ENCODE measurements around the gene RICTOR. TPM values are rescaled to one million over a fixed set of nuclear protein-coding genes. Genes with fewer than 3 reads are reported as not detected.

RICTOR gene
- total and polyA plus RNA-seq, 9 of the 15 experiments (the other 6 are each of a cell fraction or from before 2014, with no cell fraction given): 13.9 to 46.6 (median 22.6) TPM

DNA sequence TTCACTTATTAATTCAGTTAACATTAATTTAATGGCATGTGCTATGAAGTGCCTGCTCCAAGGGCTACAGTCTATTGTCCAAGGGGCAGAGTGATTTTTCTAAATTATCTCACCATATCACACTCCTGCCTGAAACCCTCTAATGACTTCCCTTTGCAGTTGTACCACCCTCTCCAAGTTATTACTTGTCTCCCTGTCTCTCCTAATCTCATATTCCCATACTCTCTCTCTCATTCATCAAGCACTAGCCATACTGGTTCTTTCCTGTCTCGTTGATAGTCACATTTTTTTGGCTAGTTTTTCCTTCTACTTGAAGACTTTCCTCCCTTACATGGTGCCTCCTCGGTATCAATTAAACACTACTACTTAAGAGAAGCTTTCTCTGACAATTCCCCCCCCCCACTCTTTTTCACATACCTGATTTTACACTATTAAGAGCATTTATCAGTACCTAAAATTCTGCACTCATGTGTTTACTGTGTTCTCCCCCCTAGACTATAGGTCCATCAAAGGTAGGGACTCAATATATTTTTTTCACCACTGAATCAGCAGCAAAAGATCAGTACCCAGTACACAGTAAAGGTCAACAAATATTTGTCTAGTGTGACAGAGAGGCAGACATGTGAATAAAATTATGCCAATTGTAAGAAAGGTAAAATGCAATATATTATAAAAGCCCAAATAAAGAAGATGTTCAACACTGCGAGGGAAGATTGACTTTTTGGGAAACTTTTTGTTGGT lies 19.0 kb downstream of the RICTOR start (continued):
- TF ChIP-seq ZNF318 (IDR thresholded peaks at IDR 0.05; ENCODE audit: borderline replicate concordance in 1 of 2, low read depth in 1 of 2): no peak
- no peak for TF ChIP-seq FOSL1 (tag; conservative IDR thresholded peaks at IDR 0.05)
- TF ChIP-seq ARID1B (IDR thresholded peaks at IDR 0.05): peak; percentile 59
- TF ChIP-seq, protein P1, sequence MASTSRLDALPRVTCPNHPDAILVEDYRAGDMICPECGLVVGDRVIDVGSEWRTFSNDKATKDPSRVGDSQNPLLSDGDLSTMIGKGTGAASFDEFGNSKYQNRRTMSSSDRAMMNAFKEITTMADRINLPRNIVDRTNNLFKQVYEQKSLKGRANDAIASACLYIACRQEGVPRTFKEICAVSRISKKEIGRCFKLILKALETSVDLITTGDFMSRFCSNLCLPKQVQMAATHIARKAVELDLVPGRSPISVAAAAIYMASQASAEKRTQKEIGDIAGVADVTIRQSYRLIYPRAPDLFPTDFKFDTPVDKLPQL (IDR thresholded peaks at IDR 0.05; ENCODE audit: extremely low read depth, insufficient read length): no peak
- no peak for TF ChIP-seq HEY1 (CRISPR knock-in tag; IDR thresholded peaks at IDR 0.05; ENCODE audit: borderline replicate concordance)
- TF ChIP-seq SETDB1 (IDR thresholded peaks at IDR 0.05; ENCODE audit: low read length): no peak
- TF ChIP-seq ZNF121 (CRISPR knock-in tag; conservative IDR thresholded peaks at IDR 0.05): no peak
- peak; percentile 58 for TF ChIP-seq TCF3 (CRISPR knock-in tag; IDR thresholded peaks at IDR 0.05)
- TF ChIP-seq, protein P2, sequence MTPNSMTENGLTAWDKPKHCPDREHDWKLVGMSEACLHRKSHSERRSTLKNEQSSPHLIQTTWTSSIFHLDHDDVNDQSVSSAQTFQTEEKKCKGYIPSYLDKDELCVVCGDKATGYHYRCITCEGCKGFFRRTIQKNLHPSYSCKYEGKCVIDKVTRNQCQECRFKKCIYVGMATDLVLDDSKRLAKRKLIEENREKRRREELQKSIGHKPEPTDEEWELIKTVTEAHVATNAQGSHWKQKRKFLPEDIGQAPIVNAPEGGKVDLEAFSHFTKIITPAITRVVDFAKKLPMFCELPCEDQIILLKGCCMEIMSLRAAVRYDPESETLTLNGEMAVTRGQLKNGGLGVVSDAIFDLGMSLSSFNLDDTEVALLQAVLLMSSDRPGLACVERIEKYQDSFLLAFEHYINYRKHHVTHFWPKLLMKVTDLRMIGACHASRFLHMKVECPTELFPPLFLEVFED (CRISPR knock-in tag; conservative IDR thresholded peaks at IDR 0.05): no peak
- TF ChIP-seq CBX2 (IDR thresholded peaks at IDR 0.05; ENCODE audit: insufficient read depth, low read length, poor library complexity, severe bottlenecking): no peak
- no peak for TF ChIP-seq CREB3 (tag; conservative IDR thresholded peaks at IDR 0.05; ENCODE audit: low read depth)
- no peak for TF ChIP-seq MCM3 (IDR thresholded peaks at IDR 0.05)
